ENCODE results near the gene FKBP2.
A peak's percentile ranks its signal among the peaks of the same experiment; 100 is the strongest.

The FKBP2 gene

DNA sequence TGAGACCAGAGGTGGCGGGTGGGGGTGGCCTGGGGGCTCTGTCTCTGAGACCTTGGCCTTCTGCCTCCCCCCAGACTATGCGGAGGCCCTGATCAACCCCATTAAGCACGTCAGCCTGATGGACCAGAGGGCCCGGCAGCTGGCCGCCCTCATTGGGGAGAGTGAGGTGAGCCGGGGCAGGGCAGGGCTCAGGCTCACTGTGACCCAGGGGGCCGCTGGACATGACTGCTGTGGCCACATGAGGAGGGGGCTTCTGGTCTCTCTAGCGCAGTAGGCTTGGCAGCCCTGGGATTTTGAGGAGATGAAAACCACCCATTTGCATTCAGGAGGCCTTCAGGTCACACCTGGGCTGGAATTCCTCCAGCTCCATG is 23.0 kb downstream of the FKBP2 start:
- no peak for DNase-seq (ENCODE audit: low read depth in 2 of 2)

DNA sequence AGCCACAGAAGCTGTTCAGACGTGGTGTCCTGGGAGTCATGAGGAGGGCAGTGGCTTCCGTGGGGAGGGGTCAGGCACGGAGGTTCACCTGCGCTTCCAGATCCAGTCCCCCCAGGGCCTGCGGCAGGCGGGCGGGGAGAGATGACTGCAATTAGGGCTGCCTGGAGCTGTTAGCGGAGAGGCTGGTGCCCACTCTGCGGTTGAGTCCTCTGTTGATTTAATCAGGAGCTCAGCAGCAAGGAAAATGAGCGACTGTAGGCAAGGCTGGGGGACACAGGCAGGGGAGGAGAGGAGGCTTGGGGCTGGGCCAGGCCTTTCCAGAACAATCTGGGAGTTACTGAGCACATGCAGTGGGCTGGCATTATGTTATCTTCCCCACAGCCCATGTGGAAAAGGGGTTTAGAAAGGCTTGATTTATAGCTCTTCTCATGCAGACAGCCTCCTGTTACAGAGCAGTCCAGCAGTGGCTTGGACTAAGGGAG is 23.5 kb downstream of the FKBP2 start:
- no peak for DNase-seq (ENCODE audit: low read depth in 2 of 2)

- DNase-seq (ENCODE audit: low read depth in 2 of 2): no peak
Observed at GRCh38 chr11:64265176-64266160, 24.6 kb downstream of the FKBP2 start.

- DNase-seq (ENCODE audit: low read depth in 2 of 2): no peak
Observed at GRCh38 chr11:64266339-64266738, 25.4 kb downstream of the FKBP2 start.

DNA sequence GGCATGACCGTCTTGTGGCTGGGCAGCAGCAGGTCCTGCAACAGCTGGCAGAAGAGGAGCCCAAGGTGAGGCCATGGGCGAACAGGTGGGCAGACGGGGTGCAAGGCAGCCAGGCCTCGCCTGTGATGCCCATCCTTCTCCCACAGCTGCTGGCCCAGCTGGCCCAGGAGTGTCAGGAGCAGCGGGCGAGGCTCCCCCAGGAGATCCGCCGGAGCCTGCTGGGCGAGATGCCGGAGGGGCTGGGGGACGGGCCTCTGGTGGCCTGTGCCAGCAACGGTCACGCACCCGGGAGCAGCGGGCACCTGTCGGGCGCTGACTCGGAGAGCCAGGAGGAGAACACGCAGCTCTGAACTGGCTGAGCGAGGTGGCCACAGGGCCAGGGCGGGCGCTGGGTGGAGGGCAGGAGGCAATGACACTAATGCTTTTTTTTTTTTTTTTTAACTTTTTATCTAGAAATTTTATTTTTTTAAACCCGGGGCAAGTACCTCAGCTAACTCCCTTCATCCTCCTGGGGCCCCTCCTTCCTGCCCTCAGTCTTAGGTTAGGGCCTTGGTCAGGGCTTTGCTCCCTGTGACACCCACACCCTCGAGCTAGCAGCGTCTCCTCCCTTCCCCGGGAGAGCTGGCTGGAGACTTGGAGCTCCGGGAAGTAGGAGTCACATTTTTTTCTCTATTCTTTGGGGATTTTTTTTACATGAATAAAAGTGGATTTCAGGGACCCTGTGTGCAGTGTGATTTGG is 26.5 kb downstream of the FKBP2 start:
- DNase-seq (ENCODE audit: low read depth in 2 of 2): no peak

GRCh38 chr11:64268025-64268892 is 27.4 kb downstream of the FKBP2 start:
- DNase-seq (ENCODE audit: low read depth in 2 of 2): no peak

DNA sequence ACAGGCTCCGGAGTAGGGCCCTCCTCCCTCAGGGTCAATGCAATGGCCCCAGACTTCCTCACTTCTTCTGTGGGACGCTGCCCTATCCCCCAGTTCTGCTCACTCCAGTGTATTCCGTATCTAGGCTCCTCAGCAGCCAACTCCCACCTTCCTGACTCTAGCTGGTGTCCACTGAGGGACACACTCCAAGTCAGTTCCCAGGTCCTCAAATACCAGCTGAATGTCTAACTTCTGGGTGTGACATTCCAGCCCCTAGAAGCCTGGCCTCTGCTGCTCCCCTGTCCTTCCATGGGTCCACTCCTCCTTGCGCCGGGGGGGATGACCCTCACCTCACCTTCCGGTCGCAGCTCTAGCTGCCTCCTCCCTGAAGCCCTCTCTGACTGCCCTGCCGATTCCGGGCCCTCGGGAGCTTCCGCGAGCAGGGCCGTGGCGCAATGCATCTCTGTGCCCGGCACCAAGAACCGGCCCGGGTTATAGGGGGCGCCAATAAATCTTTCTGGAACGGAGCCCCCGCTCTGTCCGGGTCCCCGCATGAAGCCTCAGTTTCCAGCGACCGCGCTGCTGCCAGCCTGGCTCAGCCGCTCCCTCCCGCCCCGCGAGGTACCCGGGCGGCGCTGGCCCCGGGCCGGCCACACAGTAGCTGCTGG is 28.1 kb downstream of the FKBP2 start:
- no peak for DNase-seq (ENCODE audit: low read depth in 2 of 2)

- peak; percentile 96 for DNase-seq (ENCODE audit: low read depth in 2 of 2)
Observed at GRCh38 chr11:64269540-64270220, 28.8 kb downstream of the FKBP2 start.

- DNase-seq (ENCODE audit: low read depth in 2 of 2): no peak
Observed at GRCh38 chr11:64275031-64275800, 34.3 kb downstream of the FKBP2 start.

DNA sequence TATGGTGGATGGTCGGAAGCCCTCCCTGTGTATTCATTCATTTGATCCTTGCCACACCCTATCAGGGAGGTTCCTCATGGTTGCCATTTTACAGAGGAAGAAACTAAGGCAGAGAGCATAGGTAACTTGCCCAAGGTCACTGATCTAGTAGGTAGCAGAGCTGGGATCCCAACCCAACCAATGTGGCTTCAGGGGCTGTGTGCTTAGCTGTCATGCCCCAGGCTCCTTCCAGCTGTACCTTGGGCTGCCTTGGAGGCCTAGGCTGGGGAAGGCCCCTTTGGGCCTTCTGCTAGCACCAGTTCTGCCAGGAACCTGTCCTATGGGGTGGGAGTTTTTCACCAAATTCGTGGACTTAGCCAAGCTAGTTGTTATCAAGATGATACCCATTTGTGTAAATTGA is 34.9 kb downstream of the FKBP2 start:
- no peak for DNase-seq (ENCODE audit: low read depth in 2 of 2)

DNA sequence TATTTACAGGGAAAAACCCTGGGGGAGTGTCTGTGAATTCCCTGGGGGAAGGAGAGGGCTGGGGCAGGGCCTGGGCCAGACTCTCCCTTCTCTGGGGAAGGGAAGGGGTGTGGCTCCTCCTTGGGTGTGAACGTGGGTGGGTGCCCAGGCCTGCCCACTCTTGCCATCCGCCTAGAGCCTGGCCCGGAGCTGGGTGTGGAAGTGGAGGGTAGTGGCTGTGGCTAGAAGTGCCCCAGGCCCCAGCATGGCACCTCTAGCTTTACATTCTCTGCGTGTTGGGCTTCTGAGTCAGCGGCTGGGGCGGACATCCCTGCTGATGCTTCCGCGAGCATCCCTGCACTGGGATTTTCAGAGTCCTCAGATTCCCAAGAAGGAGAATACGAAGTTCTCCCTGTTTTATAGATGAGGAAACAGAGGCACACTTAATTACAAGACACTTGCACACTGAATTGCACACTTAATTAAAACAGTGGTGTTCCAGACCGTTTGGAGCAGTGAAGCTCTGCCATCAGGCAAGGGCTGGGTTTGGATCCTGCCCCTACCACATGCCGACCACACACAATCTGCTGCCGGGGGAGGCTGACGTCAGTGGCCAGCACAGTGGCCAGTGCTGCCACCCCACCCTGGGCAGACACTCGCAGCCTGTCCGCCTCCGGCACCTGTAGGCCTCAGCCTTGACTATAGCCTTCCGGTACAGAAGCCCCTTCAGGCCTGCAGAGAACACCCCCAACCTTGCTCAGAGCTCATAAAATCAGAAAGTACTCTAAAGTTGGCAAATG is 35.9 kb downstream of the FKBP2 start:
- no peak for DNase-seq (ENCODE audit: low read depth in 2 of 2)

- DNase-seq (ENCODE audit: low read depth in 2 of 2): no peak
Observed at GRCh38 chr11:64278576-64279190, 37.8 kb downstream of the FKBP2 start.

DNA sequence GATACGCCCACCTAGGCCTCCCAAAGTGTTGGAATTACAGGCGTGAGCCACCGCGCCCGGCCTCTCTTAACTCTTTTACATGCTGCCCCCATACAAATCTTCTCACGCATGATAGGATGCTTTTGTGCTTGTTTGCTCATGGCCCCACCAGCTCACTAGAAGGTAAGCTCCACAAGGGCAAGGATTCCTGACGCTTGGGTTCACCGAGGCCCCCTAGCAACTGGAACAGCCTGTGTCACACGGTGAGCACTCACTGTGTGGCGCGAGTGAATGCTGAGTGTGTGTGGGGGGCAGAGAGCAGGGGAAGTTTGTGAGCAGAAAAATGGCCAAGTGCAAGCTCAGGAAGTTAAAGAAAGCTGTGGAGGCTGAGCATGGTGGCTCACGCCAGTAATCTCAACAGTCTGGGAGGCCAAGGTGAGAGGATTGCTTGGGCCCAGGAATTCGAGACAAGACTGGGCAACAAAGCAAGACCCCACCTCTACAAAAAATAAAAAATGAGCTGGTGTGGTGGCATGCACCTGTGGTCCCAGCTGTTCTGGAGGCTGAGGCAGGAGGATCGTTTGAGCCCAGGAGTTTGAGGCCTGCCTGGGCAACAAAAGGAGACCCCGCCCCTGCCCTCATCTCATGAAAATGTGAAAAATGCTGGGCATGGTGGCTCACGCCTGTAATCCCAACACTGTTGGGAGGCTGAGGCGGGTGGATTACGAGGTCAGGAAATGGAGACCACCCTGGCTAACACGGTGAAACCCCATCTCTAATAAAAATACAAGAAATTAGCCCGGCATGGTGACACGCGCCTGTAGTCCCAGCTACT is 41.3 kb downstream of the FKBP2 start:
- DNase-seq (ENCODE audit: low read depth in 2 of 2): no peak

GRCh38 chr11:64283092-64283491 is 42.2 kb downstream of the FKBP2 start:
- no peak for DNase-seq (ENCODE audit: low read depth in 2 of 2)

DNA sequence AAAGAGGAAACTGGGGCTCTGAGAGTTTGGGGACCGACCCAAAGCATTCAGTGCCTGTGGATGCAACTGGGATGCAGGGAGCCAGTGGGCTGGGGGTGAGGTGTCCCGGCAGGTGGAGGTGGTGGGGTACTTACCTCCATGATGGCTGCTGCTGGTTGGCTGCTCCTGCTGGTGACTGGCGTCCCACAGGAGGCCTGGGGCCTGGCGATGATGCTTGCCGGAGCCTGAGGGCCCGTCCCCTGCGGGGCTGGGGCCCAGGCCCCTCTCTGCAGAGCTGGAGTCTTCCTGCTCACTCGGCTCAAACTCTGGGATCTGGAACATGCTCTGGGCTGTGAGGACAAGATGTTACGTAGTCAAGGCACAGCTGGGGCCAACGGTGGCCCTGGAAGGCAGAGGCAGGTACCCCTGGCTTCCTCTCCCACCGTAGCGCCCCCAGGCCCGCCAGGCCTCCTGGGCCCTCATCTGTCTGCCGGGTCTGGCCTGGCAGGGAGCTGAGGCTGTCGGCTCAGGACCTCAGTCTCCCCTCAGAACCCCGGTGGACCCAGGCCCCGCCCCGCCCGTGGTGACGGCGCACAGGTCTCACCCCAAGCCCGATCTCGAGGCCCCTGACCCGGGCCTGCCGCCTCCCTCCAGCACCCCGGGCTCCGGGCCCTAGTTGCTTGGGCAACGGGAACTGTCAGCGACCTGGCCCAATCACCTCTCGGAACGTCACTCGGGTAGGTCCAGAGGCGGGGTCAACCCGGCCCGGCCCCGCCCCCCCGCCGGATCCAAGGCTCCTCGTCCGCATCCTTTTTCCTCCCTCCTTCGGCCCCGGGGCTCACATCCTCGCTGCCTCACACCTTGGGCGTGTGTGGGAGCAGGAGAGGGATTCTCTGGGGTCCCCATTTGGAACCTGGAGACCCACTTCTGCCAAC is 43.4 kb downstream of the FKBP2 start, which contains the start of gene BAD:
BAD (minus strand) TSS at position 618 of the 914 bp plus-strand sequence; CDS start at position 321, 297 bp downstream.
- peak; percentile 82 to 84 for DNase-seq (ENCODE audit: low read depth in 2 of 2)
